Skeletal muscle satellite cell (primary cell): ENCODE measurements around the gene AGGF1.
A peak's percentile ranks its signal among the peaks of the same experiment; 100 is the strongest.
"Not testable (repeated sequence)": the region's sequence is repeated elsewhere in the genome, so short reads cannot be mapped to it uniquely, and the experiment has no call there.

Experiments
- H3K27me3 ChIP-seq: 2 replicates; pipeline ENCODE4 v1.7.0; 2013; ENCODE audit warnings: low read length; ENCODE audit not compliant: control insufficient read depth, insufficient read depth
- H3K36me3 ChIP-seq: 2 replicates; pipeline ENCODE4 v1.7.0; 2013; ENCODE audit warnings: mild to moderate bottlenecking, control low read depth, low read length; ENCODE audit not compliant: insufficient read depth
- H3K4me1 ChIP-seq: 2 replicates; pipeline ENCODE4 v1.7.0; 2013; ENCODE audit warnings: low read length; ENCODE audit not compliant: control insufficient read depth, insufficient read depth
- H3K4me2 ChIP-seq: 2 replicates; pipeline ENCODE4 v1.7.0; 2013; ENCODE audit warnings: mild to moderate bottlenecking, low read length
- H3K4me3 ChIP-seq: 2 replicates; pipeline ENCODE4 v1.7.0; 2013; ENCODE audit warnings: low read length
- H3K9ac ChIP-seq: 2 replicates; pipeline ENCODE4 v1.7.0; 2013; ENCODE audit warnings: mild to moderate bottlenecking, low read depth, low read length, moderate library complexity
- H3K9me3 ChIP-seq: replicated peaks from 2 replicates; pipeline ENCODE4 v1.7.0; 2013; ENCODE audit warnings: mild to moderate bottlenecking, control low read depth, low read length

Gene AGGF1

DNA sequence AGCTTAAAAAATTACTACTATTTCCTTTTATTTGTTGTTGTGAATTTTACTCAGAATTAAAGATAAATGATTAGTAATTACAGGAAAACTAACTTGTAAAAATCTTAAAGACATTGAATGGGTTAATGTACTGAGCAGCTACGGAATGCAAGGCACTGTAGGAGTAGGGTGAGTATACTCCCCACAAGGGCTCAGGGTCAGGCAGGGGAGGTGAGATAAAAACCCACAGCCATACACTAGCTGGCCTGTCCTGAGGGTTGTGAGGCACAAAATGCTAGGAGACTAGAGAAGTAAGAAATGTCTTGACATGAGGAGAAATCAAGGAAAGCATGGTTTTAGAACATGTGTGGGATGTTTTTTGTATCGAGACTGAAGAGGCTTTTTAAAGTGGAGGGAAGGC lies 43.5 kb downstream of the AGGF1 start:
- H3K4me3 ChIP-seq = no peak overlapping the region

GRCh38 chr5:77074745-77075144 lies 44.5 kb downstream of the AGGF1 start:
- Histone ChIP-seq H3K4me2 (no peak overlapping the region), H3K36me3 (no peaks in the 10 kb centered on the region), H3K9me3 (no peaks in the 10 kb centered on the region), H3K9ac (no peak overlapping the region), H3K4me1 (peaks cover 9% of the 10 kb centered on the region), H3K27me3 (no peaks in the 10 kb centered on the region), H3K4me3 (no peak overlapping the region)

More for the DNA sequence above, 43.5 kb downstream of the AGGF1 start:
- no peaks in the 10 kb centered on the region for H3K36me3 ChIP-seq
- no peak overlapping the region for H3K9ac ChIP-seq
- no peaks in the 10 kb centered on the region for H3K9me3 ChIP-seq
- peaks cover 9% of the 10 kb centered on the region for H3K4me1 ChIP-seq
- no peak overlapping the region for H3K4me2 ChIP-seq
- H3K27me3 ChIP-seq = no peaks in the 10 kb centered on the region

DNA sequence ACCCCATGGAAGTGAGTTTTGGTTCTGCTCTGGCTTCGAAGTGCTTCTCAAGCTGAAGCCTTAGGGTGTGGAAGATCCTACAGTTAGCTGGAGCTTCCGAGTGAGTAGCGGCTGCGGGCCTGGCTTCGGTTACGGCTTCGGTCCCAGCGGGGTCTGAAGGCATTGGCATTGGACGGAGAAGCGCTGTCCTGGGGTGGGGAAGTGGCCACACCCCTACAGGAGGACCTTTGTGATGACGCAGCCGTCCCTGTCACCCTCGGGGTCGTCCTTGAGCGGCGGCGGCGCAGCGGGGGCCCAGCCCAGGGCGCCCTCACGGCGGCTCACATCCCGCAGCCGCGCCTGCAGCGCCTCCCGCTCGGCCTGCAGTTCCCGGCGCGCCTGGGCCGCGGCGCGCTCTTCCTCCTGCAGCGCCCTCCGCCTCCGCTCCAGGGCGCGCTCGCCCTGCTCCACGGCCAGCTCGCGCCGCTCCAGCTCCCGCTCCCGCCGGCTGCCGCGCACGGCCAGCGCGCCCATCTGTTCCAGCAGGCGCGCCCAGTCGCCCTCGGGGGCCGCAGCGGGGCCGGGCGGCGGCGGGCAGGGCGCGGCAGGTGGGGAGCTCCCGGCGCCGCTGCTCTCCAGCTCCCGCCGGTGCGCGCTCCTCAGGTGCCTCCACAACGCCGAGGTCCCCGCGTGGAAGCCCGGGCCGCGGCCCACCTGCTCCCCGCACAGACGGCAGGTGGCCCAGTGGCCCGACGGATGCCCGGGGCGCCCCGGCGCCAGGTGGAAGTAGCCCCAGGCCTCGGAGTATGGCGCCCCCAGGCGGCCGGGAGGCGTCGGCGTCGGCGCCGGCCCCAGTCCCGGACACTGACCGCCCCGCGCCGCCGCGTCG lies 47.0 kb downstream of the AGGF1 start:
- H3K27me3 ChIP-seq = no peaks in the 10 kb centered on the region
- H3K9me3 ChIP-seq = no peaks in the 10 kb centered on the region
- peak overlapping the region; percentile 92 for H3K4me2 ChIP-seq
- H3K36me3 ChIP-seq = no peaks in the 10 kb centered on the region
- peak overlapping the region; percentile 72 for H3K4me3 ChIP-seq
- peaks cover 9% of the 10 kb centered on the region for H3K4me1 ChIP-seq
- peak overlapping the region; percentile 74 for H3K9ac ChIP-seq

- peak overlapping the region; percentile 74 for H3K9ac ChIP-seq
- no peaks in the 10 kb centered on the region for H3K27me3 ChIP-seq
- peaks cover 9% of the 10 kb centered on the region for H3K4me1 ChIP-seq
- peak overlapping the region; percentile 72 for H3K4me3 ChIP-seq
- peak overlapping the region; percentile 92 for H3K4me2 ChIP-seq
- no peaks in the 10 kb centered on the region for H3K36me3 ChIP-seq
- no peaks in the 10 kb centered on the region for H3K9me3 ChIP-seq
These were observed 47.6 kb downstream of the AGGF1 start for GRCh38 chr5:77077829-77078176.

GRCh38 chr5:77080479-77080878 lies 50.3 kb downstream of the AGGF1 start:
- H3K4me3 ChIP-seq, H3K9ac ChIP-seq, H3K4me1 ChIP-seq, H3K4me2 ChIP-seq, H3K27me3 ChIP-seq, H3K36me3 ChIP-seq, H3K9me3 ChIP-seq: not testable (repeated sequence)

- H3K9ac ChIP-seq = no peak overlapping the region
- H3K4me3 ChIP-seq = no peak overlapping the region
- H3K9me3 ChIP-seq = no peaks in the 10 kb centered on the region
- no peaks in the 10 kb centered on the region for H3K36me3 ChIP-seq
- peaks cover 9% of the 10 kb centered on the region for H3K4me1 ChIP-seq
- H3K27me3 ChIP-seq = no peaks in the 10 kb centered on the region
- H3K4me2 ChIP-seq = no peak overlapping the region
These were observed 50.7 kb downstream of the AGGF1 start for GRCh38 chr5:77080905-77081304.

DNA sequence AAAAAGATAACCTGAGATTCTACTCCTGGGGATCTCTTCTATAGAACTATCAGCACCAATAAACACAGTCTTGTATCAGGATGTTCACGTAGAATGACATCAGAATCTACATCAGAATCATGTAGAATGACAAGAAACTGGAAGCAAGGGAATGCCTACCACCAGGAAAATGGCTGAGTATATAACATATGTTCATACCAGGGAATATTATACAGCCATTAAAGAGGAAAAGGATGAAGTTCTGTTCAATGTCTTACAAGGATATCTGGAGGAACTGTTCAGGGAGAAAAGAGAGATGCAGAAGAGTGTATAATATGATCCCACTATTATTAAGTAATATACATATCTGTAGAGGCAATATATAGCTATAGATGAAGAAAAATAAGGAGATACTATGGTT lies 52.1 kb downstream of the AGGF1 start:
- no peaks in the 10 kb centered on the region for H3K9me3 ChIP-seq
- H3K4me3 ChIP-seq = no peak overlapping the region
- H3K36me3 ChIP-seq = no peaks in the 10 kb centered on the region
- H3K4me1 ChIP-seq = peaks cover 6% of the 10 kb centered on the region
- H3K9ac ChIP-seq = no peak overlapping the region
- no peaks in the 10 kb centered on the region for H3K27me3 ChIP-seq
- no peak overlapping the region for H3K4me2 ChIP-seq

- Histone ChIP-seq H3K9me3 (no peaks in the 10 kb centered on the region), H3K4me2 (no peak overlapping the region), H3K9ac (no peak overlapping the region), H3K36me3 (no peaks in the 10 kb centered on the region), H3K4me1 (peaks cover 9% of the 10 kb centered on the region), H3K27me3 (no peaks in the 10 kb centered on the region), H3K4me3 (no peak overlapping the region)
These were observed 52.9 kb downstream of the AGGF1 start for GRCh38 chr5:77083088-77083487.

DNA sequence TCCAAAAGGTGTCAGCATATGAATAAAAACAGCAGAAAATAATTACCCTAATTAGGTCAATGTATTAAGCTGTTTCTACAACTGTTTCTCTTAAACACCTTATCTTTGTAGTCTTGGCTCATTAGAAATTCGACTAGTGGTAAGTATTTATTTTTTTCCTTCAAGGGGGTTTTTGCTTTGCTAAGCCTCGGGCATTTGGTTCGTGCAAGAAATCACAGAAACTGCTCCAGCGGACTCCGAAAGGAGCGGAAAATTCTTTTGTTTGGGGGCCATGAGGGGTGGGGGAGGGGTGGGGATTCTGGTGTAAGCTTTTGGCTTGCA lies 56.1 kb downstream of the AGGF1 start:
- H3K4me3 ChIP-seq = peak overlapping the region; percentile 72
- no peaks in the 10 kb centered on the region for H3K9me3 ChIP-seq
- peaks cover 10% of the 10 kb centered on the region for H3K4me1 ChIP-seq
- peak overlapping the region; percentile 90 for H3K4me2 ChIP-seq
- peak overlapping the region; percentile 83 for H3K9ac ChIP-seq
- H3K36me3 ChIP-seq = no peaks in the 10 kb centered on the region
- no peaks in the 10 kb centered on the region for H3K27me3 ChIP-seq

GRCh38 chr5:77086689-77087483 lies 56.7 kb downstream of the AGGF1 start, which contains the start of gene ZBED3:
Gene ZBED3, minus strand, starts transcription at chr5:77087285. Its CDS starts 9,407 bp downstream, at chr5:77077878.
- peak within 1 kb of the TSS; percentile 90 for H3K4me2 ChIP-seq
- peak within 1 kb of the TSS; percentile 83 for H3K9ac ChIP-seq
- H3K9me3 ChIP-seq = no peaks in the 10 kb centered on the region
- H3K4me3 ChIP-seq = peak within 1 kb of the TSS; percentile 72
- H3K36me3 ChIP-seq = no peaks in the 10 kb centered on the region
- peaks cover 10% of the 10 kb centered on the region for H3K4me1 ChIP-seq
- H3K27me3 ChIP-seq = no peaks in the 10 kb centered on the region

DNA sequence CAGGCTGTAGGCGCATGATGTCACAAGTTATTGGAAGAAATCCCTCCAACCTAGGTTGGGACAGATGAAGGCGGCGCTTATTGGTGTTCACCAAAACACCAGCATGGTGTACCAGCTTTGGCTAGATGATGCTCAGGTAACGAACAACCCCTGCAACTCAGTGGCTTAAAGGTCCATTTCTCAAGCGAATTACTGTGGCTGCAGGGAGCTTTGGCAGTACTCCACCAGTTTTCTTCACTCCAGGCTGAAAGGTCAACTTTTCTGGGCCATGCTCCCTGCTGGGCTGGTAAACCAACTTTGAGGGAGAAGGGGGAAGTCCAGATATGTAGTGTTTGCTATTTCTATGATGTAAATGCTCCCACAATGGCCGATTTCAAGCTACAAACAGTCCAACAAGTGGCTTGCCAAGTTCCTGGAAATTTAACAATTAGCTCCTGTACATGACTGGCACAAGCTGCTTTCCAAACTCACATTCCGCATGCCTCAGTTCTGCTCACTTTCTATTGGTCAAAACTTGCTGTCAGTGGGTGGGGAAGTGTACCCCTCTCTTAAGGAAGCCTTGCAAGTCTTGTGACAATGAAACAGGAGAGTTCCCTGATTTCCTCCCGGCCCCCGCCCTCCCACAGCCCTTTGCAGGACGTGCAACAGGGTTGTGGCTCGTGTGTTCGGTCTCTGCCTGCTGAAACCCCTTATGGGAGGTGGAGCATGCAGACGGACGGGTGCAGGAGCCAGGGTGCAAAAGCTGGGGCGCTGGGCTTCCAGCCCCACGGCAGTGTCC lies 57.5 kb downstream of the AGGF1 start:
- Histone ChIP-seq H3K9me3 (no peaks in the 10 kb centered on the region), H3K9ac (peak overlapping the region; percentile 83), H3K4me3 (peak overlapping the region; percentile 72), H3K4me2 (peak overlapping the region; percentile 90), H3K36me3 (no peaks in the 10 kb centered on the region), H3K4me1 (peaks cover 10% of the 10 kb centered on the region), H3K27me3 (no peaks in the 10 kb centered on the region)
